GM23338 (cell line): Measurements from ENCODE around the gene ELOVL6. TPM values are rescaled to one million over a fixed set of nuclear protein-coding genes. Genes with fewer than 3 reads are reported as not detected.

Experiments
- CREB1 ChIP-seq: fragments of 250-450 bp; sonication (Bioruptor Pico); IDR thresholded peaks from 2 replicates; pipeline ENCODE4 v1.5.0; 2020; ENCODE audit warnings: low read depth, mild to moderate bottlenecking, moderate library complexity
- CTCF ChIP-seq, 2 experiments: fragments of 200-600 bp in 1 of 2; sonication (generic) in 1 of 2; conservative IDR thresholded peaks; 2 replicates each; pipeline versions ENCODE4 v1.5.1 to v1.6.1; 2016 to 2017; ENCODE audit warnings: antibody characterized with exemption in 2 of 2, low read depth in 2 of 2, mild to moderate bottlenecking in 2 of 2, moderate library complexity in 1 of 2
- EZH2 ChIP-seq: fragments of 200-600 bp; sonication (generic); IDR thresholded peaks from one replicate; pipeline ENCODE4 v1.8.0; 2017; ENCODE audit warnings: antibody characterized with exemption, mild to moderate bottlenecking, low read depth; ENCODE audit not compliant: unreplicated experiment
- EZH2phosphoT487 ChIP-seq: fragments of 200-600 bp; sonication (generic); IDR thresholded peaks from one replicate; pipeline ENCODE4 v1.8.1; 2018; ENCODE audit warnings: antibody characterized with exemption; ENCODE audit not compliant: unreplicated experiment
- JUNB ChIP-seq: IDR thresholded peaks from one replicate; pipeline ENCODE4 v1.6.1; 2016; ENCODE audit warnings: antibody characterized with exemption; ENCODE audit not compliant: unreplicated experiment
- NANOG ChIP-seq: IDR thresholded peaks from 2 replicates; pipeline ENCODE4 v1.6.1; 2016; ENCODE audit warnings: antibody characterized with exemption, borderline replicate concordance
- POLR2AphosphoS5 ChIP-seq: IDR thresholded peaks from 2 replicates; pipeline ENCODE4 v1.6.1; 2016; ENCODE audit warnings: antibody characterized with exemption, low read depth
- REST ChIP-seq: IDR thresholded peaks from one replicate; pipeline ENCODE4 v1.6.1; 2018; ENCODE audit warnings: antibody characterized with exemption; ENCODE audit not compliant: unreplicated experiment
- STAT1 ChIP-seq: IDR thresholded peaks from one replicate; pipeline ENCODE4 v1.6.1; 2016; ENCODE audit warnings: antibody characterized with exemption; ENCODE audit not compliant: unreplicated experiment
- ZNF114 ChIP-seq: fragments of 250-450 bp; sonication (Bioruptor Pico); IDR thresholded peaks from 2 replicates; pipeline ENCODE4 v1.5.0; 2020; ENCODE audit warnings: mild to moderate bottlenecking, moderate library complexity
- ZNF331 ChIP-seq: fragments of 250-450 bp; sonication (Bioruptor Pico); IDR thresholded peaks from 2 replicates; pipeline ENCODE4 v1.5.0; 2020; ENCODE audit warnings: low read depth, mild to moderate bottlenecking, moderate library complexity
- ZNF462 ChIP-seq: fragments of 250-450 bp; sonication (Bioruptor Pico); IDR thresholded peaks from 2 replicates; pipeline ENCODE4 v1.5.0; 2020; ENCODE audit warnings: mild to moderate bottlenecking, moderate library complexity
- polyA plus RNA-seq: library from polyadenylated mRNA; unstranded; fragments of >200 nt; fragmentation: Nextera tagmentation; extraction: Ambion mirVana; gene quantifications from 2 replicates; pipeline ENCODE4 v1.2.1, GENCODE V29; 2016
- total RNA-seq: library from RNA; depleted of rRNA; stranded (reverse); fragments of >200 nt; shearing (Covaris generic); gene quantifications from 2 replicates; pipeline ENCODE4 v1.2.3, GENCODE V29; 2014

The ELOVL6 gene
- total and polyA plus RNA-seq, 2 experiments from 2014 or later = 82.7 to 89.5 TPM

- TF ChIP-seq ZNF462 (CRISPR knock-in tag) (no peak), POLR2AphosphoS5 (no peak), CTCF (conservative IDR thresholded peaks at IDR 0.05; ENCODE audit: low read depth in 2 of 2) (no peak), REST (no peak), CREB1 (CRISPR knock-in tag) (no peak), JUNB (no peak), EZH2phosphoT487 (no peak), ZNF114 (CRISPR knock-in tag) (no peak), EZH2 (no peak), STAT1 (no peak), ZNF331 (CRISPR knock-in tag) (no peak), NANOG (no peak)
Measured at GRCh38 chr4:110074570-110074969, 123.8 kb downstream of the ELOVL6 start (continued).
